ENCODE results near the gene PPP6R1.

The PPP6R1 gene

DNA sequence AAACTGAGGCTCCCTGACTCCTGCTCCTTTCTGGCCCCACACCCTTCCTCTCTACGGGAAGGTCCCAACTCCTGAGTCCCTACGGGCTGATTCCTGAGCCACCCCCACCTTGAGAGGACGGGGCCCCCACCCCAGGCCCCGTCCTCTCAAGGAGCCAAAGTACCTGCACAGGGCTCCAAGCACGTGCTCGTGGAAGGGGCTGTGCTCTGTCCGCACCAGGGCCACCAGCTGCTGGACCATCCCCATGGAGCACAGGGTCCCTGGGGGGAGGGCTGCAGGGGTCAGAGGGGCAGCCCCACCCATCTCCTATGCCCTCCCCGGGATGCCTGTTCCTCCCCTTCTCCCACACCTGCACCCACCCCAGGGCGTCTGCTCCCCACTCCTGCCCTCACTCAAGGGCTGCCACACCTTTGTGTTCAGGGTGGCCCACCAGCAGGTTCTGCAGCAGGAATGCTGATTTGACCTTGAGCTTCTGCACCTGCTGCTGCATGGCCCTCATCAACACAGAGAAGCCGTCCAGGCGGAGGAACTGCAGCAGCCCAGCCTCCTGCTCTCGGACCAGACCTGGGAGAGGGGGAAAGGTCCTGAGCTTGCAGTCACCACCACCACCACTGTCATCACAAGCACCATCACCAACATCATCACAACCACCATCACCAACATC is 7.0 kb upstream of the PPP6R1 start:
- FAIRE-seq, result no peak
- TF ChIP-seq, protein P1, sequence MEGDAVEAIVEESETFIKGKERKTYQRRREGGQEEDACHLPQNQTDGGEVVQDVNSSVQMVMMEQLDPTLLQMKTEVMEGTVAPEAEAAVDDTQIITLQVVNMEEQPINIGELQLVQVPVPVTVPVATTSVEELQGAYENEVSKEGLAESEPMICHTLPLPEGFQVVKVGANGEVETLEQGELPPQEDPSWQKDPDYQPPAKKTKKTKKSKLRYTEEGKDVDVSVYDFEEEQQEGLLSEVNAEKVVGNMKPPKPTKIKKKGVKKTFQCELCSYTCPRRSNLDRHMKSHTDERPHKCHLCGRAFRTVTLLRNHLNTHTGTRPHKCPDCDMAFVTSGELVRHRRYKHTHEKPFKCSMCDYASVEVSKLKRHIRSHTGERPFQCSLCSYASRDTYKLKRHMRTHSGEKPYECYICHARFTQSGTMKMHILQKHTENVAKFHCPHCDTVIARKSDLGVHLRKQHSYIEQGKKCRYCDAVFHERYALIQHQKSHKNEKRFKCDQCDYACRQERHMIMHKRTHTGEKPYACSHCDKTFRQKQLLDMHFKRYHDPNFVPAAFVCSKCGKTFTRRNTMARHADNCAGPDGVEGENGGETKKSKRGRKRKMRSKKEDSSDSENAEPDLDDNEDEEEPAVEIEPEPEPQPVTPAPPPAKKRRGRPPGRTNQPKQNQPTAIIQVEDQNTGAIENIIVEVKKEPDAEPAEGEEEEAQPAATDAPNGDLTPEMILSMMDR (IDR thresholded peaks at IDR 0.05; ENCODE audit: insufficient read depth, missing control alignments), result no peak
- DNase-seq (ENCODE audit: insufficient read length, low spot score), result no peak

GRCh38 chr19:55265173-55265572 is 6.4 kb upstream of the PPP6R1 start:
- TF ChIP-seq, protein P1 (IDR thresholded peaks at IDR 0.05; ENCODE audit: insufficient read depth, missing control alignments), result no peak
- DNase-seq (ENCODE audit: insufficient read length, low spot score) (no peak), FAIRE-seq (no peak)

GRCh38 chr19:55264531-55264930 is 5.7 kb upstream of the PPP6R1 start:
- no peak for FAIRE-seq
- TF ChIP-seq, protein P1 (IDR thresholded peaks at IDR 0.05; ENCODE audit: insufficient read depth, missing control alignments), result no peak

GRCh38 chr19:55262359-55262758 is 3.5 kb upstream of the PPP6R1 start:
- DNase-seq (ENCODE audit: insufficient read length, low spot score), result no peak
- FAIRE-seq, result no peak
- TF ChIP-seq, protein P1 (IDR thresholded peaks at IDR 0.05; ENCODE audit: insufficient read depth, missing control alignments), result no peak

More at GRCh38 chr19:55264531-55264930, 5.7 kb upstream of the PPP6R1 start:
- DNase-seq (ENCODE audit: insufficient read length, low spot score), result no peak

DNA sequence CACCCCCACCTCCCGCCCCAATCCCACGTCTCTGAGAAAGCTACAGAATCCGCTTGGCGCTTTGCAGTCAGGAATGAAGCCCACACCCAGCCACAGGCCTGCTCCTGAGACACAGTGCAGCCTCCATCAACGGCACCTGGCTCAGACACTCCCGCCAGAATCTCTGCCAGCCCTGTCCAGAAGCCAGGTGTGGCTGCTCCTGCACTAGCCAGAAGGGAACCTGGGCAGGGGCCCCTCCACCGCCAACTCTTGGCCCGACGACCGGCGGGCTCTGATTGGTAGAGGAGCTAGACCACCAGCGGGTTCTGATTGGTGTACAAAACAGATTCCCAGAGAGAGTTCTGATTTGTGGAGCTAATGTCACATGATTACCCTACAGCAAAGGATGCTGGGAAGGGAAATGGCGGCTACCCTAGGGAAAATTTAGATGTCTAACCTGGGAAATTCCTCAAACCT is 2.9 kb upstream of the PPP6R1 start:
- no peak for FAIRE-seq
- TF ChIP-seq, protein P1 (IDR thresholded peaks at IDR 0.05; ENCODE audit: insufficient read depth, missing control alignments), result no peak

GRCh38 chr19:55259540-55260210 is 858 bp upstream of the PPP6R1 start:
- TF ChIP-seq, protein P1 (IDR thresholded peaks at IDR 0.05; ENCODE audit: insufficient read depth, missing control alignments), result no peak
- no peak for DNase-seq (ENCODE audit: insufficient read length, low spot score)
- FAIRE-seq, result no peak

More for the DNA sequence above, 2.9 kb upstream of the PPP6R1 start:
- DNase-seq (ENCODE audit: insufficient read length, low spot score), result no peak

- TF ChIP-seq, protein P1 (IDR thresholded peaks at IDR 0.05; ENCODE audit: insufficient read depth, missing control alignments), result no peak
- DNase-seq (ENCODE audit: insufficient read length, low spot score) (no peak), FAIRE-seq (no peak)
Measured at GRCh38 chr19:55258476-55258827, 365 bp downstream of the PPP6R1 start.

Measured in D721Med (cell line).